Lower leg skin (tissue), 4 donors: Measurements from ENCODE around the gene CAPN9. TPM values are rescaled to one million over a fixed set of nuclear protein-coding genes. Genes with fewer than 3 reads are reported as not detected.

Source experiments
- DNase-seq, 2 donors: peaks; one replicate each; pipeline ENCODE4 v3.0.0-alpha.2; 2019; ENCODE audit warnings: low spot score in 2 of 2
- H3K4me3 ChIP-seq: fragments of 200-600 bp; sonication (generic); 2 replicates; pipeline ENCODE4 v1.5.1; 2017; ENCODE audit warnings: mild to moderate bottlenecking, low read depth; ENCODE audit not compliant: poor library complexity, severe bottlenecking
- POLR2A ChIP-seq, 2 donors: fragments of 450-650 bp; IDR thresholded peaks; one replicate each; pipeline ENCODE4 v1.6.1; 2016 to 2017; ENCODE audit warnings: antibody characterized with exemption in 2 of 2, mild to moderate bottlenecking in 1 of 2, moderate library complexity in 1 of 2
- WGBS, 2 donors: methylation state at CpG; one replicate each; pipeline ENCODE4 v1.1.5; 2018; 5-methylcytosine and 5-hydroxymethylcytosine counted together
- intact Hi-C: fragments of 100-400 bp; cut with DNase I; formaldehyde crosslinking; loops from one replicate; pipeline ENCODE4 v1.15.0; 2023; ENCODE audit warnings: low total_unique reads
- total RNA-seq, 4 donors: library from RNA; depleted of rRNA; stranded (reverse); fragments of >200 nt; gene quantifications; one replicate each; pipeline ENCODE4 v1.1.0, GENCODE V29; 2016
- TF ChIP-seq, protein P1 (sequence below), 3 donors: fragments of 450-650 bp; IDR thresholded peaks; one replicate each; pipeline ENCODE4 v1.5.1; 2016; ENCODE audit warnings: antibody characterized with exemption in 3 of 3, mild to moderate bottlenecking in 3 of 3, moderate library complexity in 2 of 3

The CAPN9 gene
- total RNA-seq, 4 donors from 2014 or later, result 0.11 to 1.1 (median 0.27) TPM

DNA sequence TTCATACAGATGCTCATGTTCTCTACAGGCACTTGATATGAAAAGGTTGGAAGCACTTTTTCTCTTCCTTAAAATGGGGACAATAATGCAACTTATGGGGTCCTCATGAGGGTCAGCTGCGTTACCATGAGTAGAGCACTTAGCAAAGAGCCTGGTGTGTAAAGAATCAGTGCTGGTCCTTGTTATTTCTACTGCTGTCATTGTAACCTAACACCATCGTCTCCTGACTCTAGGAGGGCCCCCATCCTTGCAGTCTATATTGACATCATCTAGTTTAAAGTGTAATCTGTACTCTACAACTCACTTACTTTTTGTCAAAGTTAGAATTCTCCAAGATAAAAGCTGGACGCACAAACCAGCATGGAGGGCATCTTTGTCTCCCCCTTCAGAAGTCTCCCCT, 2.4 kb downstream of the CAPN9 start:
- intact Hi-C loops, result no loop called here
- WGBS, 2 donors, result 82 to 89% methylated on average over 3 of the region's 3 CpGs
- no peak overlapping the region for H3K4me3 ChIP-seq

DNA sequence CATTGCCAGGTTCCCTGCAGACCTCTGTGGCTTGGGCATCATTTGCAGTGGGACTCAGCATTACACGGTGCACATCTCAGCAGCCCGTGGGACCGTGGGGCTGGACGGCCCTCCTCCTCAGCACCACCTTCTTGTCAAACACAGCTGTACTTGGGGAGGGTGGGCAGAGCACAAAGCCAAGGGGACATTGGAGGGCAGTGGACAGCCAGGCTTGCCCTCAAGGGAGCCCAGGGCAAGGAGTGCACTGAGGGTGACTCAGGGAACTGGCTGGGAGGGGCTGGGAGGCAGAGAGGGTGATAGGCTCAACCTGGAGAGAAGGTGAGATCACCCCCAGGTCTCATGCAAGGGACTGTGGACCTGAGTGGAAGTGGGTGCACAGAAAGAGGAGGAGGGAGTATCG, 3.4 kb downstream of the CAPN9 start:
- no peak for DNase-seq
- intact Hi-C loops, result no loop called here

More for the DNA sequence above, 2.4 kb downstream of the CAPN9 start:
- TF ChIP-seq, protein P1, sequence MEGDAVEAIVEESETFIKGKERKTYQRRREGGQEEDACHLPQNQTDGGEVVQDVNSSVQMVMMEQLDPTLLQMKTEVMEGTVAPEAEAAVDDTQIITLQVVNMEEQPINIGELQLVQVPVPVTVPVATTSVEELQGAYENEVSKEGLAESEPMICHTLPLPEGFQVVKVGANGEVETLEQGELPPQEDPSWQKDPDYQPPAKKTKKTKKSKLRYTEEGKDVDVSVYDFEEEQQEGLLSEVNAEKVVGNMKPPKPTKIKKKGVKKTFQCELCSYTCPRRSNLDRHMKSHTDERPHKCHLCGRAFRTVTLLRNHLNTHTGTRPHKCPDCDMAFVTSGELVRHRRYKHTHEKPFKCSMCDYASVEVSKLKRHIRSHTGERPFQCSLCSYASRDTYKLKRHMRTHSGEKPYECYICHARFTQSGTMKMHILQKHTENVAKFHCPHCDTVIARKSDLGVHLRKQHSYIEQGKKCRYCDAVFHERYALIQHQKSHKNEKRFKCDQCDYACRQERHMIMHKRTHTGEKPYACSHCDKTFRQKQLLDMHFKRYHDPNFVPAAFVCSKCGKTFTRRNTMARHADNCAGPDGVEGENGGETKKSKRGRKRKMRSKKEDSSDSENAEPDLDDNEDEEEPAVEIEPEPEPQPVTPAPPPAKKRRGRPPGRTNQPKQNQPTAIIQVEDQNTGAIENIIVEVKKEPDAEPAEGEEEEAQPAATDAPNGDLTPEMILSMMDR (IDR thresholded peaks at IDR 0.05), result no peak
- TF ChIP-seq POLR2A (IDR thresholded peaks at IDR 0.05), result no peak
- no peak for DNase-seq

DNA sequence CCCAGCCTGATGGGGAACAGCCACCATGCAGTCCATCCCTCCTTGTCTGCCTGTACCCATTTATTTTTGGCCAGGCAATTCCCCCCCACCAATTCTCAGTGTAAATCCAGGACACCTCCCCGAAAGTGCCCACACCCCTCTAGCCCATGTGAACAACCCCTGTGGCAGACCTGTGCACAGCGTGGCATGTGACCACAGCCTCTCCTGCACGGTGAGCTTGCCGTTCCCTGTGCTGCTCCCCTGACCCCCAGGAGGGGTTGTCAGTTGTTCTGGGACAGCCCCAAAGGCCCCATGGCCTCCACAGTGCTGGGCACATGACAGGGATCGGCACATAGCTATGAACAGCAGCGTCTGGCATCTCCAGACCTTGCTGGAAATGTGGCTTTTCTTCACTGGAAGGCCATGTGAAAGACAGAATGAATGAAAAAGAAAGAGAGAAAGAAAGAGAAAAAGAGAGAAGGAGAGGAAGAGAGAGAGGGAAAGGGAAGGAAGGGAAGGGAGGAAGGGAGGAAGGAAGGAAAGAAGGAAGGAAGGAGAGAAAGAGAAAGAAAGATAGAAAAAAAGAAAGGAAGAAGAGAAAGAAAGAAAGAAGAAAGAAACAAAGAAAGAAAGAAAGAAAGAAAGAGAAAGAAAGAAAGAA, 3.9 kb downstream of the CAPN9 start:
- no peak for DNase-seq
- no peak for TF ChIP-seq POLR2A (IDR thresholded peaks at IDR 0.05)
- TF ChIP-seq, protein P1 (IDR thresholded peaks at IDR 0.05), result no peak
- 73 to 81% methylated on average over 6 of the region's 6 CpGs for WGBS, 2 donors
- no peak overlapping the region for H3K4me3 ChIP-seq
- intact Hi-C loops, result no loop called here

More for the DNA sequence above, 3.4 kb downstream of the CAPN9 start:
- no peak overlapping the region for H3K4me3 ChIP-seq
- 88 to 95% methylated on average over 5 of the region's 5 CpGs for WGBS, 2 donors
- TF ChIP-seq, protein P1 (IDR thresholded peaks at IDR 0.05), result no peak
- TF ChIP-seq POLR2A (IDR thresholded peaks at IDR 0.05), result no peak

DNA sequence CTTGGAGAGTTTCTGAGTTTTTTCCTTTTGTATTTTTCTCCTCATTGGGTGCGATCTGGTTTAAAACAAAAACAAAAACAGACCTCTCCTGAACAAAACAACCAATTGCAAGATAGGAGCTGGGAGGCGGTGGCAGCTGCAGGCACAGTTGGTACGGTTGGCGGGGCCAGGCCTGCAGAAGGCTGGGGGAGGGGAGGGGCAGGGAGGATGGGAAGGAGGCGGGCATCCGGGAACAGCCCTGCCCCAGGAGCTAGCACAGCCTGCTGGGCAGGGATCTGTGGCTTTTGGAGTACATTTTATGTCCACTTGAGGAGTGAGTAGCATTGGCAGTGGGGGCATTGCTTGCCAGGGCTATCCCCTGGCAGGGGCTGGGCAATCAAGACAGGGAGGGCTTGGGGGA, 5.2 kb downstream of the CAPN9 start:
- no peak overlapping the region for H3K4me3 ChIP-seq
- WGBS, 2 donors, result 71 to 78% methylated on average over 6 of the region's 6 CpGs
- intact Hi-C loops, result no loop called here
- no peak for DNase-seq
- TF ChIP-seq POLR2A (IDR thresholded peaks at IDR 0.05), result no peak
- TF ChIP-seq, protein P1 (IDR thresholded peaks at IDR 0.05), result no peak

DNA sequence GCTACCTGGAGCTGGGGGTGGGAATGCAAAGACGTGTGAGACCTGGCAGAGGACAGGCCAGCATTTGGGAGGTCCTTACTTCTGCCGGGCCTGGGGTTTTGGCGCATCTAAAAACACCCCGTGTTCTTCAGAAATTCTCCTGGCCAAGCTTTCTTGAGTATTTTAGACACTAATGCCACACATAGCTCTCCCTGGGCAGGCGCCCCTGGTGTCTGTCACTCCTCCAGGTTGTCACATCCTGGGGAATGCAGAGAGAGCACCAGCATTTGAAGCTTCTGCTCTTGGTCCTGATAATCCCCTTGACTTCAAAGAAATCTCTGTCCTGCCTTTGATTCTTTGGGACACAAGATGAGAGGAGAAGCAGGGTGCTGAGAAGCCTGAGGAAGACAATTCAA, 6.0 kb downstream of the CAPN9 start:
- no peak overlapping the region for H3K4me3 ChIP-seq
- intact Hi-C loops, result no loop called here
- 75 to 87% methylated on average over 5 of the region's 5 CpGs for WGBS, 2 donors
- no peak for DNase-seq
- no peak for TF ChIP-seq POLR2A (IDR thresholded peaks at IDR 0.05)
- TF ChIP-seq, protein P1 (IDR thresholded peaks at IDR 0.05), result no peak
